SIG-M5 treated with dmso at 0.1 percent for 504 hours (cell line): Measurements from ENCODE around the gene RAB3D.
"Not testable (repeated sequence)": the region's sequence is repeated elsewhere in the genome, so short reads cannot be mapped to it uniquely, and the experiment has no call there.

Experiments
- DNase-seq: peaks from one replicate; lab custom pipeline; 2025; ENCODE audit not compliant: unreplicated experiment; lab: John Stamatoyannopoulos, UW

RAB3D gene

GRCh38 chr19:11367528-11367927 is 28.1 kb upstream of the RAB3D start:
- DNase-seq = no peak

- DNase-seq = no peak
Measured at GRCh38 chr19:11365557-11366117, 26.2 kb upstream of the RAB3D start.

GRCh38 chr19:11364935-11365334 is 25.5 kb upstream of the RAB3D start:
- DNase-seq = no peak

- no peak for DNase-seq
Measured at GRCh38 chr19:11364296-11364904, 24.9 kb upstream of the RAB3D start.

- no peak for DNase-seq
Measured at GRCh38 chr19:11363881-11364280, 24.4 kb upstream of the RAB3D start.

- DNase-seq = no peak
Measured at GRCh38 chr19:11361771-11362731, 22.6 kb upstream of the RAB3D start.

- DNase-seq = no peak
Measured at GRCh38 chr19:11361037-11361770, 21.7 kb upstream of the RAB3D start.

- DNase-seq = no peak
Measured at GRCh38 chr19:11359421-11359820, 20.0 kb upstream of the RAB3D start.

- DNase-seq = no peak
Measured at GRCh38 chr19:11356676-11357550, 17.5 kb upstream of the RAB3D start.

- DNase-seq = no peak
Measured at GRCh38 chr19:11356074-11356397, 16.6 kb upstream of the RAB3D start.

- DNase-seq = peak; percentile 85
Measured at GRCh38 chr19:11355160-11356073, 16.0 kb upstream of the RAB3D start, which contains the start of gene PLPPR2. Gene PLPPR2 (plus strand): TSS chr19:11355432. CDS start chr19:11357674, 2,242 bp downstream.

GRCh38 chr19:11354102-11354501 is 14.6 kb upstream of the RAB3D start:
- not testable (repeated sequence) for DNase-seq

GRCh38 chr19:11349171-11349570 is 9.7 kb upstream of the RAB3D start:
- DNase-seq = no peak

- no peak for DNase-seq
Measured at GRCh38 chr19:11347546-11348039, 8.1 kb upstream of the RAB3D start.

- DNase-seq = peak; percentile 99
Measured at GRCh38 chr19:11346104-11346940, 6.9 kb upstream of the RAB3D start, which contains the start of the genes CCDC159 and TMEM205. Gene CCDC159 (plus strand): TSS chr19:11346519. CDS start chr19:11346607, 88 bp downstream. Gene TMEM205 (minus strand): TSS chr19:11346268. CDS start chr19:11345619, 649 bp downstream.

GRCh38 chr19:11345122-11345803 is 5.8 kb upstream of the RAB3D start:
- no peak for DNase-seq

GRCh38 chr19:11342429-11342828 is 3.0 kb upstream of the RAB3D start:
- no peak for DNase-seq
